ENCODE results near the gene PRKAG2.

GRCh38 chr7:151756866-151757265, 120.0 kb downstream of the PRKAG2 start:
- no peak for TF ChIP-seq CTCF (IDR thresholded peaks at IDR 0.05; ENCODE audit: low read length)
- TF ChIP-seq EZH2 (IDR thresholded peaks at IDR 0.05; ENCODE audit: borderline replicate concordance, low read length), result no peak

All from OCI-LY1 (cell line).